ENCODE results near the gene P2RX3. TPM values are rescaled to one million over a fixed set of nuclear protein-coding genes. Genes with fewer than 3 reads are reported as not detected.

Gene P2RX3
- total RNA-seq, 1 experiment from 2014 or later, result 0.15 TPM

GRCh38 chr11:57357310-57357709 is 19.2 kb downstream of the P2RX3 start:
- Histone ChIP-seq H4K8ac (replicated peaks; ENCODE audit: insufficient read length, low read depth, low read length) (no peak overlapping the region), H3K23me2 (ENCODE audit: insufficient read length, low read depth, low read length, poor library complexity, severe bottlenecking) (no peaks in the 10 kb centered on the region), H4K91ac (ENCODE audit: insufficient read length, low read depth, low read length) (no peak overlapping the region), H3K56ac (ENCODE audit: insufficient read length, low read depth, low read length) (no peak overlapping the region), H2BK15ac (ENCODE audit: low read depth, low read length) (no peak overlapping the region), H3T11ph (ENCODE audit: low read length) (no peak overlapping the region), H3K79me2 (ENCODE audit: insufficient read depth, low read length) (no peaks in the 10 kb centered on the region), H3K27ac (ENCODE audit: insufficient read length, low read depth, low read length) (no peak overlapping the region), H2AFZ (ENCODE audit: low read length) (no peak overlapping the region), H2BK120ac (ENCODE audit: low read depth, low read length, poor library complexity, severe bottlenecking) (no peak overlapping the region), H3K4me2 (ENCODE audit: insufficient read depth, insufficient read length, low read length) (no peak overlapping the region), H3K9me3 (ENCODE audit: control insufficient read depth, low read depth, low read length) (no peaks in the 10 kb centered on the region), H4K20me1 (ENCODE audit: control insufficient read depth, insufficient read depth, insufficient read length) (no peaks in the 10 kb centered on the region), H2BK5ac (ENCODE audit: insufficient read length, low read length) (no peak overlapping the region), H3K23ac (ENCODE audit: insufficient read length, low read depth, low read length) (no peak overlapping the region), H3K14ac (ENCODE audit: insufficient read depth, low read length) (no peak overlapping the region), H2BK12ac (ENCODE audit: insufficient read length, low read depth, low read length) (no peak overlapping the region), H3K9ac (ENCODE audit: extremely low read depth, insufficient read length, low read length) (no peak overlapping the region), H3K18ac (ENCODE audit: insufficient read length, low read depth, low read length) (no peak overlapping the region), H3K79me1 (ENCODE audit: insufficient read depth, low read depth, low read length, poor library complexity, severe bottlenecking) (no peaks in the 10 kb centered on the region), H3K27me3 (ENCODE audit: insufficient read depth, low read length) (no peaks in the 10 kb centered on the region), H3K4ac (ENCODE audit: low read depth, low read length) (no peak overlapping the region), H2AK5ac (ENCODE audit: insufficient read length, low read length) (no peak overlapping the region), H4K5ac (ENCODE audit: insufficient read length, low read depth, low read length) (no peak overlapping the region), H2BK20ac (ENCODE audit: low read depth, low read length, poor library complexity, severe bottlenecking) (no peak overlapping the region), H3K4me1 (ENCODE audit: insufficient read depth, low read length) (no peaks in the 10 kb centered on the region)
- Mint-ChIP-seq H3K27me3 (ENCODE audit: low read depth) (peaks cover 15% of the 10 kb centered on the region), H3K9me3 (no peaks in the 10 kb centered on the region), H3K4me1 (peaks cover 30 to 36% of the 10 kb centered on the region in 2 experiments), H3K27ac (no peak overlapping the region), H3K36me3 (ENCODE audit: insufficient read depth in 1 of 3, low read depth in 3 of 3) (no peaks in the 10 kb centered on the region), H3K4me3 (no peak overlapping the region)
- no CpG with 5 or more reads among the region's 3 CpGs for WGBS (ENCODE audit: extremely low coverage, insufficient read length, low lambda C conversion rate)
- TF ChIP-seq CTCF (conservative IDR thresholded peaks at IDR 0.05), result no peak
- no peak for DNase-seq

All from H9 (cell line).